Activated CD8-positive, alpha-beta memory T cell treated with anti-CD3 and anti-CD28 coated beads for 4 hours (primary cell): ENCODE measurements around the gene EPB41L4B.
"Not testable (repeated sequence)": the region's sequence is repeated elsewhere in the genome, so short reads cannot be mapped to it uniquely, and the experiment has no call there.

Experiments
- DNase-seq, 2 donors: peaks; one replicate each; pipeline ENCODE4 v3.0.0-alpha.2; 2020; ENCODE audit warnings: low read depth in 2 of 2

The EPB41L4B gene

DNA sequence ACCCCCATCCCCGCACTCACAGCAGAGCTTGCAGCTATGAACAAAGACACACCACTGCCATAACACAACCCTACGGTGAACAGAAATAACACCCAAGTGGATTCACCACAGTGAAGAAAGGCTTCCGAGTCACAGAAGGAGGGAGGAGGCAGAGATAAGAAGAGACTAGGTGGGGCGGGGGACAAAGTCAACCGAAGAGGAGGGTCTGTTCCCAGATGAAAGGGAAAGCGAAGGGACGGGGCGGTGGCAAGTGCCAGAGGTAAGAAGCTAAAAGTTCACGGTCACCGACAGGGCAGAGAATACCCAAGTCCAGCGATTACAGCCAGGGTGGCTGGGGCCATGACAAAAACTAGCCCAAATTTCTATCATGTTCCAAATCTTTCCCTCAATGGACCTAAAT is 21.0 kb downstream of the EPB41L4B start:
- DNase-seq: no peak

DNA sequence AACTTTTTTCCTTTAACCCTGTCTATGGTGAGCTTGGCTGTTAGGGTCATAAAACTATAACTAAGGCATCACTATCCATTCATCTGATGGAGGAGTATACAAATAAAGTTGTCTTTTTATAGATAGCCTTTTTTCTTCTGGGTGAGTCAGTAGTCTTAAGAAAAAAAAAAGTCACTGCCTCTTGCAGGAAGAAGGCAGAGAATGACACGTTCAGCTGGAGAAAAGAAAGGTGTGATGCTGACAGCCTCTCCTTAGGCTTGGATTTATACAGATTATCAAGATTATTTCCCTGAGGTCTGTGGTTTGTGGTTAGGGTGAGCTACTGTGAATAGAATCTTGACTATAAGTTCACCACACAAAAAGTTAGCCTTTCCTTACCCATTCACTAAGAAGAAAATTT is 23.0 kb downstream of the EPB41L4B start:
- DNase-seq: no peak

DNA sequence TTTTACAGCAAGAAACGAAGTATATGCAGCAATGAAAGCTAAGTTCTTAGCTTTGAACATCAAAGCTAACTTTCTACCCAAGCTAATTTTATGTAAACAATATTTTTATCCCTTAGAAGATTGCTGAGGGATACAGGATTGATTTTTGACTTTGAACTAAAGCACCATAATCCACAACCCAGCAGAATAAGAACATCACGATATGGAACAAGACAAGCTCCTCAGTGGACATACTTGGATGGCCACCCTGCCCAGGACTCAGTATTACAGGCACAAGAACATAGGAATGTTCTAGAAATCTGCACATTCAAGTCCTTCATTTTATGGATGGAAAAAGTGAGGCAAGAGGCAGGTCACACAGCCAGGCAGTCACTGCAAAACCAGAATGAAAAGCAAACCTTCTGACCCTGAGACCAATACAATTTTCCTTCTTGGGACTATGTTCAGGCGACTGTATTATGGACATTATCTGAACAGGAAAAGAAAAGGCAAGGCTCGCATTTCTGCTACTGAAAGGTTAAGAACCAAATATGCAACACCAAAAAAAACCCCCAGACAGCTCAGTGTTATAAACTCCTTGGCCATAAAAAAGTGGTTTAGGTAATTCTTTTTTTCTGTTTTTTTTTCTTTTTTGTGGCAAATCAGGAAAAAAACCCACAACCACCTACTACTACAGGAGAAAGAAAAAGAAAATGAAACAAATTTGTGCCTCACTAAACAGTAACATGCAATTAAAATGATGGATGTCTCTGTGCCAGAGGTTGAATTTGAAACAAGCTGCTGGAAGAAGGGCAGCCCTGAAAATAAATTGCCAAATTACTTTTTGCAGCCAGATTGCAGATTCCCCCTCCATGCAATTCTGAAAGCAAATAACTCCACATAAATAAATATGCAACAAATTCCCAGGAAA is 25.4 kb downstream of the EPB41L4B start:
- no peak for DNase-seq

DNA sequence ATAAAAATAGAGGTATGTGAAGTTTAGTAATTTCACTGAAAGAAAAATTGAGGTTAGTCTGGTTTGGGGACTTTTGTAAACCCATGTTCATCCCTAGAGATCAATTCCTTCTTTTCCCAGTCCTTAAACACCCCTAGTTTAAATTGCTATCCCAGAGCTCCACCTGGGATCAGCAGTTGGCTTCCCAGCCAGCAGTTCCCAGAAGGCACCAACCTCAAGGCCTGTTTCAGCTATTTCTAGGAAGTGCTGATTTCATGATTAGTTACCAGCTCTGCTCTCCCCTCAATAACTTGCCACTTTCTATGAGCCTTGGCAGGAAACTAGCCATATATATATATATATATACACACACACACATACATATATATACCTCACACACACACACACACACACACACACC is 30.5 kb downstream of the EPB41L4B start:
- DNase-seq: no peak

DNA sequence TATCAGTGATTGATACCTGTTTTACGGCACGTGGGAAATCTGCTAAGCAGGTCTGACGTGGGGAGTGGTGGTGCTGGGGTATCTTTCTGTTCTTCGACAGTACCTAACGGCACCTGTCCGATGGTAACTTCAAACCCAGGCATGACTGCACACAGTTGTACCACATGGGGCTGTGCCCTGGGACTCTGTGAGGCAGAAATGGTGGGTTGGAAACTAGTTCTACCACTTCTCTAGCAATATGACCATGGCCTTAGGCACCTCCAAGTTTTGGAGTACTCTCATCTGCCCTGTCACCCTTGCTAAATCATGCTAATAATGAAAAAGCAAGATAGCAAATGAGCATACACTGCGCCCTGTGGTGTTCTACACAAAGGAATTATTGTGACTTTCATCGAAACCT is 30.9 kb downstream of the EPB41L4B start:
- no peak for DNase-seq

DNA sequence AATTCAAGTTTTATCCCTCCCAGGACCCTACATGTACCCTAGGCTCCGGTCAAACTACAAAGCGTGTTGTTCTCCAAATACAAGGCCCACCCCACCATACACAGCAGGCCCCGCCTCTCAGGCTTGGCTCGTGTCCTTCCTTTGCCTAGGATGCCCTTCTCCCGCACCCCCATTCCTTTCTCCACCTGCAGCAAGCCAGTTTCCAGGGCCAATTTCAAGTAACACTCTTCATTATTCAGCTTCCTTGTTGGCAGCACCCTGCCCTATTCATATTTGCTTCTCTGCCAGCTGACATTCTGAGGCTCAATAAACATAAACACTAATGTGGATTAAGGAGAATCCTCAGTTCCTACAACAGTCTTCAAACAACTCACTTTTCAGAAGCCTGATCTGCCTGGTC is 31.7 kb downstream of the EPB41L4B start:
- DNase-seq: no peak

DNA sequence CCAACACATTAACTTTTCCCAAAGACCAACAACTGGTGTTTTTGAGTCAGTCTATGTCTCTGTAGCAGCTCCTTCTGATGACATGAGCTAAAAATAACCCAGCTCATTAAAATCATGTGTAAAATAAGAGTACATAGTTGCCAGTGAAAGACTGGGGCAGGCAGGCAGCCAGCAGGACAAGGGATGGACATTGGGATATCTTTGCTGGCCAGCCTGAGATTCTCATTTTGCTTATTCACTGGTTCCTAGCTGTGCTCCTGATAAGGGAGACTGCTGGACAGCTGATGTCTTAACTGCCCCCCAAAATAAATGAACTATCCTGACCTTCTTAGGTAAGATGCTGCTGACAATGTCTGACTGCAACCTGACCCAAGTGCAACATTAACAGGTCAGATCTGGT is 33.9 kb downstream of the EPB41L4B start:
- DNase-seq: no peak

- DNase-seq: no peak
Measured at GRCh38 chr9:109286571-109286977, 34.3 kb downstream of the EPB41L4B start.

DNA sequence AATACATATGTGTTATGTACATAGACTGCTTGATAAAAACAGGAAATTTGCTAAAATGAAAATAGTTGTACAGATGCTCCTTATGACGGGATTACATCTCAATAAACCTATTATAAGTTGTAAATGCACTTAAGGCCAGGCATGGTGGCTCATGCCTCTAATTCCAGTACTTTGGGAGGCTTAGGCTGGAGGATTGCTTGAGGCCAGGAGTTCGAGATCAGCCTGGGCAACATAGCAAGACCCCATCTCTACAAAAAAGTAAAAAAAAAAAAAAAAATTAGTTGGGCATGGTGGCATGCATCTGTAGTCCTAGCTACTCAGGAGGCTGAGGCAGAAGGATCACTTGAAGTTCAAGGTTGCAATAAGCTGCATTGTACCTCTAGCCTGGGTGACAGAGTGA is 37.2 kb downstream of the EPB41L4B start:
- not testable (repeated sequence) for DNase-seq

- DNase-seq: no peak
Measured at GRCh38 chr9:109283012-109283411, 37.8 kb downstream of the EPB41L4B start.

DNA sequence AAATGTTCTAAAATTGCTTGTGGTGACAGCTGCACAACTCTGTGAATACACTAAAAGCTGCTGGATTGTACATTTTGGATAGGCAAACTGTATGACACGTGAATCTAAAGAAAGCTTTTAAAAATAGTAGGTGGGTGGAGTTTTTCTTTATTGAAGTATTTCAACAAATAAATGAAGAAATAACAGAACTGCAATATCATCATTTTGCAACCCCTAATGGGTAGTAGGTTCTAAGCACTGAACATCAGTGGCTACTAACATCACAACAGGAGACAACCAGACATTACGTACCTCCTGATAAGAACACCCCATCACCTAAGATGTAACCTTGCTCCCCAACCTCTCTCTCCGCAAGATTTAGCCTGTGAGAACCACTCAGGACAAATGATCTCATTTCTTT is 38.6 kb downstream of the EPB41L4B start:
- no peak for DNase-seq

DNA sequence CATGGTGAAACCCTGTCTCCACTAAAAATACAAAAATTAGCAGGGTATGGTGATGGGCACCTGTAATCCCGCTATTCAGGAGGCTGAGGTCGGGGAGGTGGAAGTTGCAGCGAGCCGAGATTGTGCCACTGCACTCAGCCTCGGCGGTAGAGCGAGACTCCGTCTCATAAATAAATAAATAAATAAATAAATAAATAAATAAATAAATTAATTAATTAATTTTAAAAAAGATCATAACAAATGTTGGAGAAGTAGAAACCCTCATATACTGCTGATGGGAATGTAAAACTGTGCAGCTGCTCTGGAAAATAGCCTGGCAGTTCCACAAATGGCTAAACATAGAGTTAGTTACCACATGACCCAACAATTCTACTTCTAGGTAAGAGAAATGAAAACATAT is 39.3 kb downstream of the EPB41L4B start:
- no peak for DNase-seq

GRCh38 chr9:109278848-109279247 is 42.0 kb downstream of the EPB41L4B start:
- DNase-seq: no peak

DNA sequence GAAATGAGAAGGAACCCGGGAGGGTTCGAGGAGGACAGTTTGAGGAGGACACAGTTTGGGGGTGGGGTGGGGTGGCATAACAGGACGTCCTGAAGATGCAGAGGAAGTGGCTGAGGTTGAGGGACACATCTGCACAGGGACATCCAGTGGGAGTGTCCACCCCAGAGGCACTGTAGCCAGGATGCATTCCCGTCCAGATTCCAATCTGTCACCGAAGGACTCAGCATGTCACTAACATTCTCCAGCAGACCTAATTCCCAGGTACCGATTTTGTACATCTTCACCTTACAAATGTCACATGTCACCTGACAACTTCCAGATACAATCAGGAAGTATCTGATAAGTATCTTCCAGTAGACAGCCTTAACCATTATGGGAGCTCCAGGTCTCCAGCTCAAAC is 42.6 kb downstream of the EPB41L4B start:
- DNase-seq: no peak

GRCh38 chr9:109277451-109277850 is 43.4 kb downstream of the EPB41L4B start:
- no peak for DNase-seq

DNA sequence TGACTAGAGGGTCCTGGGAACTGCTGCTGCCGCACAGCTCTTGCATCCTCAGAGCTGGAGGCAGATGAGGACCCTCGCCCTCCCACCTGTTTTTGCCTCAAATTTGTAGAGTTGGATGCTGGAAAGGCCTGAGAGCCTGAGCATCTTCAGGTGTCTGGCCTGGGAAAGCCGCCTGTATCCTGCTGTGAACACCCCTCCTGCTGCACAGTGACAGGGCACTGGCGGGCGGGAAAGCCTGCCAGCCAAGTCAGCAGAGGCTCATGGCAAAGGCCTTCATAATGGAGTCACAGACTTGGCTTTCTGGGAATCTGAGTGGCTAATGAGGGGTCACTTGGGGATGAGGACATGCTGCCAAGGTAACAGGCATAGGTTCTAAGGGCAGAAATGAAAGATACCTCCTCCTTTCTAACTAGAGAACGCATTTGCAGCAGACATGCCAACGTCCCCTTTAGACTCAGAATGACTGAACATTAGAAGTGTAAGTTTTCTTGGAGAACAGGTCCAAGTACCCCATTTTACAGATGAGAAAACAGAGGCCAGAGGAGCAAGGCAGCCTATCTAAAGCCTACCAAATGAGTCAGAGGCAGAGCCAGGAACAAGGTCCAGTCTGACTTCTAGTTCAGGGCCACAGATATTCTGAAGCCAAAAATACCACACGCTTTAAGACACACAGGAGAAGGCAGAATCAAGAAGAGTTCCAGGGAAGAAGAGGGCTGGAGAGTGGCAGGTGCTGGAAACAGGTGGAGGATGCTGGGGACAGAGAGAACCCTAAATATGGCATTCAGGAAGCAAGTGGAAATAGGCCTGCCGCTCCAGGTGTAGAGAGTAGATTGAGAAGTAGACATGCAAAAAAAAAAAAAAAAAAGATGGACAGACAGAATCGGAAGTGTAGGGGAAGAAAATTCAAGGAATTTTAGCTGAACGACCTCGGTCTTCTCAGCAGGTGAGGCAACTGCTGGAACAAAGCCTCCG is 44.1 kb downstream of the EPB41L4B start:
- DNase-seq: no peak

GRCh38 chr9:109274884-109275730 is 45.8 kb downstream of the EPB41L4B start:
- no peak for DNase-seq

- DNase-seq: no peak
Measured at GRCh38 chr9:109273869-109274268, 47.0 kb downstream of the EPB41L4B start.

DNA sequence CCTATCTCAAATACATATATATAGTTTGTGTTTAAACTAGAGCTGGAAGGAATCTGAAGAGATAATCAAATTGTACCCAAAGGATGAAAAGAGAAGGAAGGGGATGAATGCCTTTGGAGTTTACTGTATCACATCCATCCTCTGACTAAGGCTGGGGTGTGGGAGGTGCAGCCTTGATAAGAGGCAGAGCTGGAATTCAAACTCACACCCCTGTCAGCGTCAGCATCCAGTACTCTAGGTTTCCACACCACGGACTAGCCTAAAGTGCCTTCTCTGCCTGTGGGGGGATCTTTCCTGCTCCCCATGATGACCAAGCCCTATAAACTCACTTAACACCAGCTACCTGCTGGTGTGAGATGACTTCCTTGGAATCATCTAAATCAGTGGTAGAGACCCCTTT is 48.1 kb downstream of the EPB41L4B start:
- DNase-seq: no peak

GRCh38 chr9:109272045-109272444 is 48.8 kb downstream of the EPB41L4B start:
- DNase-seq: no peak
